HG03039 (cell line): Measurements from ENCODE around the gene CEACAM6.
"Not testable (repeated sequence)": the region's sequence is repeated elsewhere in the genome, so short reads cannot be mapped to it uniquely, and the experiment has no call there.

ENCODE experiments used
- ATAC-seq: cut with Tn5 transposase; IDR thresholded peaks from one replicate; pipeline ENCODE4 v1.9.1; 2021; ENCODE audit warnings: mild to moderate bottlenecking, moderate library complexity; ENCODE audit not compliant: unreplicated experiment

Gene CEACAM6

GRCh38 chr19:41746593-41747227 is 8.6 kb upstream of the CEACAM6 start:
- no peak for ATAC-seq

GRCh38 chr19:41748012-41748411 is 7.3 kb upstream of the CEACAM6 start:
- ATAC-seq = no peak

DNA sequence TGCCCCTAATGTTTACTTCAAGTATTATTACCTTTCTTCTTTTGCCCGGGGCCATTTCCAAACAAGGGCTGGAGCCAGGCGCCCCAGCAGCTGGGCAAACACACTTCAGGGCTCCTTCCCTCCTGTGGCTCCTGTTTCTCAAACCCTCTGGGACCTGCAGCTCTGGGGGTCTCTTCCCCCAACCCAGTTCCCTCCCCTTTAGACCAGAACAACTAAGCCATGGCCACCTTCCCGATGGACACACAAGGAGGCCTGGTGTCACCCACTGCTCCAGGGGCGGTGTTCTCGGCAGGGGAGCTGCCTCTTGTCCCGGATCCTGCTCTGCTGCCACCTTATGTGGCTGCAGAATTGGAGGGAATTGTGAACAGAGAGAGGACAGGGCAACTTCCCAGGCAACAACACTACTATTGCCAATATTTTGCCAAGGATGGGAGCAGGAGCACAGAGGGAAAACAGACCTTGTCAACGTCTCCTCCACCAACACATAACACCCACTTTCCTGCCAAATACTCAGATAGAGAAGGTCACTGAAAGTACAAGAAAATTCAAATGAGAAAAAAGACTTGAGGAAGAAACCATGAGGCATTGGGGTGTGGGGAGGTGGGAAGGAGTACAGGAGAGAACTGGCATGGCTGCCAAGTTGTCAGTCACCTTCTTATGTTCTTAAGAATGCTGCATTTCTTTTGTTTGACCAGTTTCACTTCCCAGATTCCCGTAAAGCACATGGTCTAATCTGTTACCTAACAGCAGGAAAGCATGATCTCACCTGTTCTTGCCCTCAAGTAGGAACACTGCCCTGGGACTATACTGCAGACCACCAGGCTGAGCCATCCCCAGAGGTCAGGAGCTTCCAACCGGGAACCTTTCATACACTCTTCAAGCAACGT is 4.8 kb upstream of the CEACAM6 start:
- not testable (repeated sequence) for ATAC-seq

- no peak for ATAC-seq
These were observed 2.2 kb upstream of the CEACAM6 start for GRCh38 chr19:41753159-41753558.

GRCh38 chr19:41753936-41754529 is 1.3 kb upstream of the CEACAM6 start:
- no peak for ATAC-seq

- ATAC-seq = no peak
These were observed 3.5 kb downstream of the CEACAM6 start for GRCh38 chr19:41758846-41759245.

DNA sequence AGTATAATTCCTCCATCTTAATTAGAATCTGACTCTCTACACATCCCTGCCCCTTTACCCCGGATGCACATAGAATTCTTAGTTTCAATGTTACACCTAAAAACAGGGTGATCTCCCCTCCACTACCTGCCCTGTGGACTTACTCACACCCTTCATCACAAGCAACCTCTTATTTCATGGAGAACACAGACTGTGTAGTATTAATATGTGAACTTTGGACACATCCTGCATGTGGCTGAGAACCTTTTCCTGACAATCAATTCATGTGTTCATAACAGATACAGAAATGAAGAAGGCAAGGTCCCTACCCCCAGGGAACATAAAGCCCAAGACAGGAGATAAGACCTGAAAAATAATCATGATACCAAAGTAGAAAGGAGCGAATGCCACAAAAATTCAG is 11.8 kb downstream of the CEACAM6 start:
- no peak for ATAC-seq

DNA sequence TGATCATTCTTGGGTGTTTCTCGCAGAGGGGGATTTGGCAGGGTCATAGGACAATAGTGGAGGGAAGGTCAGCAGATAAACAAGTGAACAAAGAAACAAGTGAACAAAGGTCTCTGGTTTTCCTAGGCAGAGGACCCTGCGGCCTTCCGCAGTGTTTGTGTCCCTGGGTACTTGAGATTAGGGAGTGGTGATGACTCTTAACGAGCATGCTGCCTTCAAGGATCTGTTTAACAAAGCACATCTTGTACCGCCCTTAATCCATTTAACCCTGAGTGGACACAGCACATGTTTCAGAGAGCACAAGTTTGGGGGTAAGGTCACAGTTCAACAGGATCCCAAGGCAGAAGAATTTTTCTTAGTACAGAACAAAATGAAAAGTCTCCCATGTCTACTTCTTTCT is 12.8 kb downstream of the CEACAM6 start:
- ATAC-seq = not testable (repeated sequence)

- no peak for ATAC-seq
These were observed 14.3 kb downstream of the CEACAM6 start for GRCh38 chr19:41769608-41770007.

GRCh38 chr19:41771410-41771809 is 16.1 kb downstream of the CEACAM6 start:
- no peak for ATAC-seq

- no peak for ATAC-seq
These were observed 19.2 kb downstream of the CEACAM6 start for GRCh38 chr19:41774515-41774980.

- ATAC-seq = no peak
These were observed 21.4 kb downstream of the CEACAM6 start for GRCh38 chr19:41776700-41777099.

DNA sequence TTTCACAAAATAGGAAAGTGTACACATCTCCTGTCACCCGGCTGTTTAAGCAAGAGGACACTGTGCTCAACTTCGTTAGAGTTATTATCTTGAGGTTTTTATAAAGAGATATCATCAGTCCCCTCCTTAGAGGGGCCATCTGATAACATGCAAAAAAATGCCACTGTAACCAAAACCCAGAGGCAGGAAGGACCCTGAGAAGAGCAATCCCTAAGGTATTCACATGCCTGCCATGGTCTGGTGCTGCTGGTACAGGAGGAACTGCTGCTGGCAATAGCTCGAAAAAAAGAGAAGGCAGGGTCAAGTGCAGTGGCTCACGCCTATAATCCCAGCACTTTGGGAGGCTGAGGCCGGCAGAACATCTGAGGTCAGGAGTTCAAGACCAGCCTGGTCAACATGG is 28.3 kb downstream of the CEACAM6 start:
- no peak for ATAC-seq

- ATAC-seq = no peak
These were observed 29.0 kb downstream of the CEACAM6 start for GRCh38 chr19:41784312-41784711.

DNA sequence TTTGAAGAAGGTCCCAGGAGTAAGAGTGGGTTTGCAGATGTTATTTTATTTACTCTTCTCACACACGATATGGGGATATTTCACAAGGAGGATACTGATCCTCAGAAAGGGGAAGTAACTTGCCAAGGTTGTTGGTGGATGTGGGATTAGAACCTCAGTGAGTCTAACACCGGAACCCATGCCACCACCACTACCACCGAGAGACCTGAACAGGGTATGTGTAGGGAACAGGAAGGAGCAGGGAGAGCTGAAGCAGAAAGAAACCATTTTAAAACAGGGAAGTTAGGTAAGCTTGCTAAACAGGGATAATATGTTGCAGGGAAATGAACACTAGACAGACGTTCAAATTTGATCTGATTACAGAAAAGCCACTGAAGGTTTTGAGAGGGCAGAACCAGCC is 29.4 kb downstream of the CEACAM6 start:
- ATAC-seq = no peak

- ATAC-seq = no peak
These were observed 30.3 kb downstream of the CEACAM6 start for GRCh38 chr19:41785653-41786052.

DNA sequence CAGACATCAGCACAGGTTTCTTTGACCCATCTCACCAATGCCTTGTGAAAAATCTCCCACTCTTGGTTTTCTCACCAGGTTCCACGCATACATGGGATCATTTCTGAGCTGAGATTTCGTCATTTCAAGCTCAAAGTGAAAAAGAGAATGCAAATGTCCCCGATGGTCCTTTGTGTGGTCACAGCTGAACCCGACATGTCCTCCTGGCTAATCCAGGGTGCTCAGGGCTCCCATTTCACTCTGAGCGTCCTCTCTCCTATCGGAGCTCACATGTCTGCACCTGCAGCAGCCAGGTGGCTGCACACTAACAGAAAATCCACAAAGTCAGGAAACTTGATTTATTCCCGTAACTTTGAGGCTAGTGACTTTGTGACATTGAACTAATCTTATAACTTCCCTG is 31.7 kb downstream of the CEACAM6 start:
- no peak for ATAC-seq

DNA sequence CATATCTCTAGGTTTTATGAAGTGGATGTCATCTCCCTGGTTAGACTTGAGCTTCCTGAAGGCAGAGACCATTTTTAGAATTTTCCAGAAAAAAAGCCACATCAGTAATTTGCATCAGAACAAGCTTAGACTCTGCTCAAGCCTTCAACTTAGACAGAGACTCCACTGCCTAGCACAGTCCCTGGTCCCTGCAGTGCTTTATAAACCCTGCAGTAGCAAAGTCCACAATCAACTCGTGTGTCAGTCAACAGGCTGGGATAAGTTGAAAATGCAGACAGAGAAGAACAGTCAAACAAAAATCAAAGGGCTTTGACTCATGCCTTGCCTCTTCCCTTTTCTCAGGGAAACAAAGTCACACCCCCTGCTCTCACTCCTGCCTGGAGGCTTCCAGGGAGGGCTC is 33.2 kb downstream of the CEACAM6 start:
- not testable (repeated sequence) for ATAC-seq

GRCh38 chr19:41789053-41789452 is 33.7 kb downstream of the CEACAM6 start:
- not testable (repeated sequence) for ATAC-seq

DNA sequence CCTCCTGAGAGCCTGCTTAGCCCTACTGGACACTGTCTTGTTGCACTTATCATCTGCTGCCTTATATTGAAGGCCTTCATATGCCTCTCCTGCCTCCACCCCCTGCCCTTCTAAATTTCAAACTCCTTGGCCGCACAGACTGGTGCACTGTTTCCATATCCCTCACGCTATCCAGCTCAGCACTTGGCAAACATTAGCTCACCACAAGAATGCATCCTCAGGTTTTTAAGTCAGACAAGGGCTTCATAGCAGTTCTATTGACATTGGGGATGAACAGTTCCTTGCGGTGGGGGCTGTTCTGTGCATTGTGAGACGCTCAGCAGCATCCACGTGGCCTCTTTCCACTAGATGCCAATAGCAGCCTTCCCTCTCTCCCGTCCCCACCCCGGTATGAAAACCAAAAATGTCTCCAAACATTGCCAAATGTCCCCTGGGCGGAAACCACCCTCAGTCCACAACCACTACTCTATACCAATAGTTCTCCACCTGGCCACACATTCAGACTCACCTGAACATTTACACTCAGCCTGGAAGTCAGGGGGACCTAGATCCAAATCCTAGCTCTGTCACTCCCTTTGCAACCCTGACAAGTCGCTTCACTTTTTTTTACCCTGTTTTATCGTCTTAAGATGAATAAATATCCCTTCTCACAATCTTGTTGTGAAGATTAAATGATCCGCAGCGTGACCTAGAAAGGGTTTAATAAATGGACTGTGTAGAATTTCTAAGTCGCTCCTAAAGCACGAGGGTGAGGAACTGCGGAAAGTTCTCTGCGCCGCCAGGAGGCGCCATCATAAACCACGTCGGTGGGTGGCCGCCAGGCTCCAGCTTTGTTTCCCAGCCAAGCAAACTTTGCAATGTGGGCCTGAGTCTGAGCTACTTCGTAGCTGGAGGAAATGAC is 37.4 kb downstream of the CEACAM6 start:
- ATAC-seq = no peak

DNA sequence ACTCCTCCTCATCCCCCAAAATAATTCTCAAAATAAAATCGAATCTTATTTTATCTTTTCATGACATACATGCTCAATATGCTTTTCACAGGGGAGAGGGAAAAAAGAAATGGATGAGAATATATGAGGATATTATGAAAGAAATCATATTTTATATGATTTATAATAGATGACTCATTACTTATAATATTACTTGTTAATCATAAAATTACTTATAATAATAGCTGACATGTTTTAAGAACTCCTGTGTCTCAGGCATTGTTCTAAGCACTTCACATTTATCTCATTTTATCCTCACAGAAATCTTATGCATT is 38.0 kb downstream of the CEACAM6 start:
- ATAC-seq = no peak
